Lower lobe of right lung (tissue), 2 donors: ENCODE results near the gene PRDM1. TPM values are rescaled to one million over a fixed set of nuclear protein-coding genes. Genes with fewer than 3 reads are reported as not detected.

Experiments
- ATAC-seq, 2 donors: fragments of 200-7000 bp; cut with Tn5 transposase; one replicate each; pipeline ENCODE4 v1.9.1; 2020 to 2022; ENCODE audit warnings: mild to moderate bottlenecking in 2 of 2, moderate library complexity in 2 of 2
- DNase-seq: peaks from one replicate; pipeline ENCODE4 v3.0.0-alpha.2; 2020
- H3K27ac ChIP-seq: fragments of 200-600 bp; one replicate; pipeline ENCODE4 v1.8.0; 2022
- H3K27me3 ChIP-seq: fragments of 200-600 bp; one replicate; pipeline ENCODE4 v1.8.0; 2022; ENCODE audit warnings: low read depth
- H3K36me3 ChIP-seq: fragments of 200-600 bp; one replicate; pipeline ENCODE4 v1.8.0; 2022; ENCODE audit warnings: mild to moderate bottlenecking
- H3K4me1 ChIP-seq: fragments of 200-600 bp; one replicate; pipeline ENCODE4 v1.8.0; 2022
- H3K4me3 ChIP-seq: fragments of 200-600 bp; one replicate; pipeline ENCODE4 v1.8.0; 2022; ENCODE audit warnings: mild to moderate bottlenecking
- H3K9me3 ChIP-seq: fragments of 200-600 bp; one replicate; pipeline ENCODE4 v1.8.0; 2022
- intact Hi-C: fragments of 100-400 bp; cut with DNase I; formaldehyde crosslinking; loops from one replicate; pipeline ENCODE4 v1.11.0; 2022
- total RNA-seq: library from RNA; stranded (reverse); fragmentation: NEBNext Ultra II Directional; extraction: Animal tissue kit (Norgen Biotek cat#: 25700); gene quantifications from one replicate; pipeline ENCODE4 v1.2.1, GENCODE V29; 2021
- TF ChIP-seq, protein P1 (sequence below): fragments of 200-600 bp; IDR thresholded peaks from one replicate; pipeline ENCODE4 v1.8.0; 2022; ENCODE audit warnings: antibody characterized with exemption, mild to moderate bottlenecking
- donor health status: DM: no; HTN: yes; CAD: no; lungs with severe emphysema.

The PRDM1 gene
- total RNA-seq, 1 donor from 2014 or later, result 13.9 TPM

DNA sequence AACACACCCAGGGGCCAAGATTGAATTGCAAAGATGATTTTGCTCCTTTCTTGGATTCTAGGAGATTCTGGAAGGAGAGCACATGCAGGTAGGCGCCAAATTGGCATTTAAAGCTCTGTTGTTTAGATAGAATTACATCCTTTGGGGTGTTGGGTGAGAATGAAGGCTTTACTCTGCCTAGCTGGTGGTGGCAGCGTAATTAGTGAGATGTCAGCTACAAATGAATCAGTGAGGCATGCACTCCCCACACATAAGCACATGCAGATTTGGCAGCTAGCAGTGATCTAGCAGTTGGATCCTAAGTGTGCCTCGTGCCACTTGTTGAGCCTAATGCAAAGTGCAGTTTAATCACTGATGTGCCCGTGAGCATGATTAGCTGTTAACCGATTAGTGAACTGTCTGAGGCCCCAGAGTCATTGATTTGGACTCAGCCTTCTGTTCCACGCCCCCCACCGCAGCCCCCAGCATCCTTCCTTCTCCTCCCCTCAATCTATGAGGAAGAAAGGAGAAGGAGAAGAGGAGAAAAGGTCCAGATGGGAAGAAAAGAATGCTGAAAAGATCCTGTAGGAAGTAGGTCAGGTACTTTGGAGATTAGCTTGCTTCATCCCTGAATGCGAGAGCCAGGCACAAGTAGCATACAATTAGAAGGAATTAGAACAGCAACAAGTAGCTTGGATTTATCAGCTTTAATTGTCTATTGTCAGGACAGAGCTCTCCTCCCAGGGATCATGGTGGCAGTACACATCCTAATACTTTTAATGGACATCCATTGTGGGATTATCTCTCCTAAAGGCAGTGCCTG lies 6.0 kb upstream of the PRDM1 start:
- no peaks in the 10 kb centered on the region for H3K27me3 ChIP-seq
- ATAC-seq (no peak), DNase-seq (no peak)
- intact Hi-C loops, result no loop called here
- no peaks in the 10 kb centered on the region for H3K36me3 ChIP-seq
- no peak overlapping the region for H3K4me3 ChIP-seq
- TF ChIP-seq, protein P1, sequence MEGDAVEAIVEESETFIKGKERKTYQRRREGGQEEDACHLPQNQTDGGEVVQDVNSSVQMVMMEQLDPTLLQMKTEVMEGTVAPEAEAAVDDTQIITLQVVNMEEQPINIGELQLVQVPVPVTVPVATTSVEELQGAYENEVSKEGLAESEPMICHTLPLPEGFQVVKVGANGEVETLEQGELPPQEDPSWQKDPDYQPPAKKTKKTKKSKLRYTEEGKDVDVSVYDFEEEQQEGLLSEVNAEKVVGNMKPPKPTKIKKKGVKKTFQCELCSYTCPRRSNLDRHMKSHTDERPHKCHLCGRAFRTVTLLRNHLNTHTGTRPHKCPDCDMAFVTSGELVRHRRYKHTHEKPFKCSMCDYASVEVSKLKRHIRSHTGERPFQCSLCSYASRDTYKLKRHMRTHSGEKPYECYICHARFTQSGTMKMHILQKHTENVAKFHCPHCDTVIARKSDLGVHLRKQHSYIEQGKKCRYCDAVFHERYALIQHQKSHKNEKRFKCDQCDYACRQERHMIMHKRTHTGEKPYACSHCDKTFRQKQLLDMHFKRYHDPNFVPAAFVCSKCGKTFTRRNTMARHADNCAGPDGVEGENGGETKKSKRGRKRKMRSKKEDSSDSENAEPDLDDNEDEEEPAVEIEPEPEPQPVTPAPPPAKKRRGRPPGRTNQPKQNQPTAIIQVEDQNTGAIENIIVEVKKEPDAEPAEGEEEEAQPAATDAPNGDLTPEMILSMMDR, result no peak
- H3K4me1 ChIP-seq, result peaks cover 10% of the 10 kb centered on the region
- H3K27ac ChIP-seq, result no peak overlapping the region
- H3K9me3 ChIP-seq, result no peaks in the 10 kb centered on the region

DNA sequence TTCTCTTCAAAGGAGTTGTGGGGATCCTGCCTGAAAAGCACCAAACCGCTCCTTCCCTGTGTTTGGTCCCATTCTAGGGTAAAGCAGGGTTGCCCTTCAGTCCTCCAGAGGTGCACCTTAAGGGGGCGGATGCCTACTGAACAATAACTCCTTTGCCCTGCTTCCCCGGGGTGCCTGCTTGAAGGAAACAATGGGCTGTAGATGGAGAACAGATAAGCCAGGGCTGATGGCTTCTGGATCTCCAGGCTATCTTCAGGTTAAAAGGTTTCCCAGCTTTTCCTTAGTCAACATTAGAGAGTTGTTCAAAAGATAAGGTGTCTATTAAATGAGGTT lies 5.4 kb upstream of the PRDM1 start:
- intact Hi-C loops, result no loop called here
- TF ChIP-seq, protein P1, result no peak
- Histone ChIP-seq H3K27me3 (no peaks in the 10 kb centered on the region), H3K27ac (no peak overlapping the region), H3K4me1 (peaks cover 16% of the 10 kb centered on the region), H3K9me3 (no peaks in the 10 kb centered on the region), H3K4me3 (no peak overlapping the region), H3K36me3 (no peaks in the 10 kb centered on the region)
- ATAC-seq (no peak), DNase-seq (no peak)

DNA sequence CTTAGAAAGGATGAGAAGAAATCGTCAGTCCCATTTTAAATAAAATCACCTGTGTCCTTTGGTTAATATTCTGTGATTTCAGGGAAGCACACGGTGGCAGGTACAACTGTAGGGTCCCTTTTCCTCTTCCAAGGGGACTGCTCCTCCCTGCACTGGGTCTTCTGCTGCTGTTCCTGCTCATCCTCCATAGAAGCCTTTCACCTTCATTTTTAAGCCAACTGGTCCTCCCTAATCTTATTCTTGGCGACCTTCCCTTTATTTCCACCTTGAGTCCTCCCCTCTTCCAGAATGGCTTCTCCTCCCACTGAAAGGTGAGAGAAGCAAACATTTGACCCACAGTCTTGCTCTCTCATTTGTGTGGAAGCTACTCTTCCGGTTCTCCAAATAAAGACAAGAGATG lies 4.4 kb upstream of the PRDM1 start:
- intact Hi-C loops, result no loop called here
- Histone ChIP-seq H3K27me3 (peaks cover 3% of the 10 kb centered on the region), H3K4me1 (peaks cover 24% of the 10 kb centered on the region), H3K36me3 (no peaks in the 10 kb centered on the region), H3K9me3 (no peaks in the 10 kb centered on the region), H3K27ac (no peak overlapping the region), H3K4me3 (no peak overlapping the region)
- TF ChIP-seq, protein P1, result no peak
- ATAC-seq, result no peak
- DNase-seq, result no peak

DNA sequence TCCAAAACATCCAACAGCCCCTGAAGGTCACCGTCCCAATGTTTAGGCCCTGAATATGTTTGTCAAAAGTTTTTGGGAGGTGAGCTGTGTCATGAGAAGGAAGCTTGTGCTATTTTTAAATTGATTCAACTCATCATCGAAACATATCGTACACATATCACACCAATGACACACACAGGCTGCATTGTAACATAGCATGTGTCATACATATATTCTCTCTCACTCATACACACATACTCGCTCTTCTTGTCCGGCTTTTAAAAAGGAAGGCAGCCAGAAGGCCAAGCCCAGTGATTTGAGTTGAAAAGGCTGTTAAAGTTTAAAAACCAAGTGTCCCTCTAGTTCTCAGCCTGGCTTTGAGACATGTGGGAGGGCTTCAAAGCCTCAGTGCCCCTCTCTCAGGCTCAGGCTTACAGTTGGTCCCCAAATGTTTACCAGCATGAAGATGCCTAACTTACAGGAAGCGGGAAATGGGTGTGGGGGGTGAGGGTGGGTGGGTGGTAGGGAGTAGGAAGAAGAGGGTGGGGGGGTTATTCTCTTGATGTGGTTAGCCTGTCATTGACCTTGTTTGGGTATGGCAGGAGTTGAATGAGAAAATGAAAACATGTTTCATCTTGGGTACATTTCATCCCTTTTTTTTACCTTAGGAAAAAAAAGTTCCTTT lies 3.3 kb upstream of the PRDM1 start:
- peaks cover 30% of the 10 kb centered on the region for H3K4me1 ChIP-seq
- DNase-seq (no peak), ATAC-seq (no peak)
- no peak overlapping the region for H3K27ac ChIP-seq
- TF ChIP-seq, protein P1, result no peak
- no peaks in the 10 kb centered on the region for H3K36me3 ChIP-seq
- intact Hi-C loops, result no loop called here
- H3K4me3 ChIP-seq, result no peak overlapping the region
- H3K27me3 ChIP-seq, result peaks cover 8% of the 10 kb centered on the region
- no peaks in the 10 kb centered on the region for H3K9me3 ChIP-seq

DNA sequence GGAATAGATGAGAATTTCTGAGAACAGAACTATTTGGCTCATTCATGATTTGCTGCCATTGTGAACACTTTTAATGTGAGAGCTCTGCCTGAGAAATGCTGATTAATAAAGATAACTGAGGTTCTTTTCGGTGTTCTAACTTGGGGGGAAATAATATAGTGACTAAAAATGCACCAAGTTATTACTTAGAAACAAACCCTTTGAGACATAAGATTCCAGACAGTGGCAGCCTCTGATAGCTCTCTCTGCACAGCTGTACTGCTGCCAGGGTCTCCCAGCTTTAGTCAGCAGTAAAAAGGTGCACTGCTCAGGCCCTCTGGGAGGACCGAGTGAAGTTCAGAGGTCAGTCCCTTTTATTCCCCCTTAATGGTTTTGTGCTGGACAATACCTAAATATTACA lies 2.5 kb upstream of the PRDM1 start:
- Histone ChIP-seq H3K27me3 (peaks cover 13% of the 10 kb centered on the region), H3K4me3 (no peak overlapping the region), H3K9me3 (no peaks in the 10 kb centered on the region), H3K27ac (no peak overlapping the region), H3K36me3 (no peaks in the 10 kb centered on the region), H3K4me1 (peaks cover 37% of the 10 kb centered on the region)
- intact Hi-C loops, result no loop called here
- ATAC-seq (no peak), DNase-seq (no peak)
- TF ChIP-seq, protein P1, result no peak
